NCI-H2029 treated with DMSO at 0.1 percent for 48 hours (cell line): Measurements from ENCODE around the gene CCDC122.
"Not testable (repeated sequence)": the region's sequence is repeated elsewhere in the genome, so short reads cannot be mapped to it uniquely, and the experiment has no call there.

ENCODE experiments used
- DNase-seq: peaks from one replicate; lab custom pipeline; 2025; lab: John Stamatoyannopoulos, UW

CCDC122 gene

GRCh38 chr13:43876366-43876765 lies 3.2 kb downstream of the CCDC122 start:
- DNase-seq, result no peak

GRCh38 chr13:43874504-43875092 lies 4.9 kb downstream of the CCDC122 start:
- no peak for DNase-seq

- DNase-seq, result no peak
These were observed 7.4 kb downstream of the CCDC122 start for GRCh38 chr13:43872181-43872580.

GRCh38 chr13:43865892-43866291 lies 13.6 kb downstream of the CCDC122 start:
- DNase-seq, result no peak

- no peak for DNase-seq
These were observed 14.6 kb downstream of the CCDC122 start for GRCh38 chr13:43864921-43865320.

- DNase-seq, result no peak
These were observed 17.7 kb downstream of the CCDC122 start for GRCh38 chr13:43861863-43862262.

- DNase-seq, result no peak
These were observed 26.6 kb downstream of the CCDC122 start for GRCh38 chr13:43852923-43853404.

GRCh38 chr13:43850873-43851272 lies 28.7 kb downstream of the CCDC122 start:
- no peak for DNase-seq

- DNase-seq, result no peak
These were observed 31.4 kb downstream of the CCDC122 start for GRCh38 chr13:43848001-43848649.

- no peak for DNase-seq
These were observed 32.9 kb downstream of the CCDC122 start for GRCh38 chr13:43846496-43847158.

GRCh38 chr13:43838909-43839308 lies 40.6 kb downstream of the CCDC122 start:
- DNase-seq, result no peak

- DNase-seq, result no peak
These were observed 43.8 kb downstream of the CCDC122 start for GRCh38 chr13:43835701-43836100.

GRCh38 chr13:43831088-43831487 lies 48.5 kb downstream of the CCDC122 start:
- DNase-seq, result no peak

- DNase-seq, result no peak
These were observed 49.1 kb downstream of the CCDC122 start for GRCh38 chr13:43830497-43830881.

GRCh38 chr13:43824656-43825055 lies 54.9 kb downstream of the CCDC122 start:
- not testable (repeated sequence) for DNase-seq

GRCh38 chr13:43822969-43823368 lies 56.6 kb downstream of the CCDC122 start:
- no peak for DNase-seq

GRCh38 chr13:43816401-43816889 lies 63.1 kb downstream of the CCDC122 start:
- no peak for DNase-seq

- no peak for DNase-seq
These were observed 64.3 kb downstream of the CCDC122 start for GRCh38 chr13:43815204-43815603.

- DNase-seq, result no peak
These were observed 70.9 kb downstream of the CCDC122 start for GRCh38 chr13:43808676-43809075.

- DNase-seq, result no peak
These were observed 73.8 kb downstream of the CCDC122 start for GRCh38 chr13:43805681-43806128.

- DNase-seq, result no peak
These were observed 74.5 kb downstream of the CCDC122 start for GRCh38 chr13:43805071-43805468.

GRCh38 chr13:43804461-43805070 lies 75.0 kb downstream of the CCDC122 start:
- DNase-seq, result no peak

- DNase-seq, result no peak
These were observed 77.0 kb downstream of the CCDC122 start for GRCh38 chr13:43802511-43802910.
